Lower leg skin (tissue), 3 donors: Measurements from ENCODE around the gene ENOX1.

ENCODE experiments used
- CTCF ChIP-seq, 3 donors: fragments of 450-650 bp; IDR thresholded peaks; one replicate each; pipeline ENCODE4 v1.5.1; 2016; ENCODE audit warnings: antibody characterized with exemption in 3 of 3, mild to moderate bottlenecking in 3 of 3, moderate library complexity in 2 of 3
- POLR2A ChIP-seq, 2 donors: fragments of 450-650 bp; IDR thresholded peaks; one replicate each; pipeline ENCODE4 v1.6.1; 2016 to 2017; ENCODE audit warnings: antibody characterized with exemption in 2 of 2, mild to moderate bottlenecking in 1 of 2, moderate library complexity in 1 of 2

GRCh38 chr13:43271152-43271551, 515.6 kb downstream of the ENOX1 start:
- TF ChIP-seq CTCF (IDR thresholded peaks at IDR 0.05) (no peak), POLR2A (IDR thresholded peaks at IDR 0.05) (no peak)
